IgD-negative memory B cell (primary cell): ENCODE results near the gene CA9. TPM values are rescaled to one million over a fixed set of nuclear protein-coding genes. Genes with fewer than 3 reads are reported as not detected.
A peak's percentile ranks its signal among the peaks of the same experiment; 100 is the strongest.

Source experiments
- H3K27ac Mint-ChIP-seq, 3 donors: one replicate each; pipeline ENCODE4 v1.8.0; 2020 to 2022; ENCODE audit warnings: mild to moderate bottlenecking in 3 of 3, mixed read lengths in 3 of 3, moderate library complexity in 1 of 3
- H3K27me3 Mint-ChIP-seq: one replicate; pipeline ENCODE4 v1.8.0; 2021; ENCODE audit warnings: mixed read lengths
- H3K36me3 Mint-ChIP-seq: one replicate; pipeline ENCODE4 v1.8.0; 2020; ENCODE audit warnings: mild to moderate bottlenecking, mixed read lengths
- H3K4me1 Mint-ChIP-seq, 3 donors: one replicate each; pipeline ENCODE4 v1.8.0; 2020 to 2022; ENCODE audit warnings: mixed read lengths in 3 of 3, mild to moderate bottlenecking in 1 of 3
- H3K4me3 Mint-ChIP-seq, 4 donors: one replicate each; pipeline ENCODE4 v1.8.0; 2020 to 2022; ENCODE audit warnings: mild to moderate bottlenecking in 4 of 4, mixed read lengths in 4 of 4, moderate library complexity in 3 of 4
- H3K9me3 Mint-ChIP-seq, 3 donors: one replicate each; pipeline ENCODE4 v1.8.0; 2020 to 2021; ENCODE audit warnings: mixed read lengths in 3 of 3, mild to moderate bottlenecking in 1 of 3
- polyA plus RNA-seq: library from polyadenylated mRNA; unstranded; fragments of 300-500 nt; fragmentation: Illumina TruSeq; gene quantifications from one replicate; pipeline ENCODE4 v1.2.3, GENCODE V29; 2021

The CA9 gene
- polyA plus RNA-seq, 1 donor from 2014 or later: not detected

DNA sequence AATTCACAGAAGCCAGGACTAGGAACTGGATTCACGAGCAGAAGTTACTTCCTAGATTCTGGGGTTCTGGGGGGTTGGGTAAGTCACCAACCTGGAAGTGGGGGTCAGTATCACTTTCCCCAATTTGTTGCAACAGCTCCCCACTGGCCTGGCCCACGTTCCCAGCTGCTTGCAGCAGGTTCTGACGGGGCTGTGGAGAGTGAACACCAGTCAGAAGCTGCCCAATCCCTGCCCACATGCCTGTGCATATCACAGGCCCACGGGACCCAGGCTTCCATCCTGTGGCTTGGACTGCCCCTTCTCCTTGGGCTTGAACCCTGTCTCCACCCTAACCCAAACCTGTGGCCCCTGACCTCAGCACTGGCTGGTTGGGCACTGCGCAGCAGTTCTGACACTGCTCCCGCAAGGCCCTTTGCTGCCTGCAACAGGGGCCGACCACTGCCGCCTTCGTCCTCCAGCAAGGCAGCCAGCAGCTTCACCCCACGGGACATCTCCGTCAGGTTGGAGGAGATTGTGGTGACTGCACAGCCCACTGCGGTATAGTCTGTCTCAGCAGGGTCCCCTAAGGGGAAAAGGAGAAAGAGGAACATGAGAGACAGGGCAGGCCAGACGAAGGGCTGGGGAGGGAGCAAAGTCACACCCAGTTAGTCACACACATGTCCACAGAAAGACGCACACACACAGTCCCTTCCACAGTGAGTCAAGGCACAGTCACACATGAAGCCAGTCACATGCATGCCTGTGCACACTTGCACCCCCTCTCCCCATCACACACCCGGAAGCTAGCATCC is 45.2 kb downstream of the CA9 start:
- Mint-ChIP-seq H3K4me3 (peak overlapping the region; percentile 24 to 71 (median 39)), H3K27me3 (no peaks in the 10 kb centered on the region), H3K27ac (peak overlapping the region; percentile 92 to 99 (median 93)), H3K4me1 (peaks cover 10 to 21% (median 16%) of the 10 kb centered on the region in 3 donors), H3K9me3 (no peaks in the 10 kb centered on the region), H3K36me3 (peaks cover 4% of the 10 kb centered on the region)

DNA sequence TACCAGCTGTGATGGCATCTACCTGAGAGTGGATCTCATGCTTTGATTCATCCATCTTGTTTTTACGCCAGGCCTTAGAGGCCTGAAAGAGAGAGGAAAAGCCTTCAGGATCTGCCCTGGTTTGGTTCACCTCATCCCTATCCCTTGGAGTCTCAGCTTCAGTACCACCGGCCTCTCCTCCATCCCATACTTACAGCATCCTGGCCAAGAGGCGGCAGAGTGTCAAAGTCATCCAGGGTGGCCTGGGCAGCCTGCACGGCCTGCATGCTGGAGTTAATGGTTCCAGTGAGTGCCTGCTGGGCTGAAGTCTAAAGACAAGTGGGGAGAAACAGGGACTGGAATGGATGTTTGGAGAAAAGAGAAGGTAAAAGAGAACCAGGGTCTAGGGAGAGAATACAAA is 45.8 kb downstream of the CA9 start:
- peaks cover 12 to 22% (median 16%) of the 10 kb centered on the region in 3 donors for H3K4me1 Mint-ChIP-seq
- peak overlapping the region; percentile 92 to 99 (median 93) for H3K27ac Mint-ChIP-seq
- H3K27me3 Mint-ChIP-seq: no peaks in the 10 kb centered on the region
- peak overlapping the region in 3 of 4 donors; percentile 30 to 64 (median 48) for H3K4me3 Mint-ChIP-seq
- peaks cover 4% of the 10 kb centered on the region for H3K36me3 Mint-ChIP-seq
- no peaks in the 10 kb centered on the region for H3K9me3 Mint-ChIP-seq

DNA sequence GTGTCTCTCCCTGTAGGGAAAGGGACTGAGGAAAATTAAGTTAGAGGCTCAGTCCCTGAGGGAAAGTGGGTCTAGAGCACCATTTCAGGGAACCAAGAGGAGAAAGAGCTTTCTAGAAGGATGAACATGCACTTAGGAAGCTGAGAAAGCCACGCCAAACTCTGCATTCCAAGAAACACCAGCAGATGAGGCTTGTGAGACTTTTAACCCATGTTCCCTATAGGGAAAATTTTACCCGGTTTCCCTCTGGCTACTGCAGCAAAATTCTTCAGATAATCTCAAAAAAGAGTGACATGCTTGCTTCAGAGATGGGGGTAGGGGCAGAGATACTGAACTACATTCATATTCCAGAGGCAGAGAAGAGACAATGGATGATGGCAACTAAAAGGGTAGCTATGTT is 49.7 kb downstream of the CA9 start:
- Mint-ChIP-seq H3K9me3 (no peaks in the 10 kb centered on the region), H3K27ac (no peak overlapping the region), H3K4me1 (peaks cover 18 to 26% (median 24%) of the 10 kb centered on the region in 3 donors), H3K27me3 (no peaks in the 10 kb centered on the region), H3K36me3 (no peaks in the 10 kb centered on the region), H3K4me3 (no peak overlapping the region)

DNA sequence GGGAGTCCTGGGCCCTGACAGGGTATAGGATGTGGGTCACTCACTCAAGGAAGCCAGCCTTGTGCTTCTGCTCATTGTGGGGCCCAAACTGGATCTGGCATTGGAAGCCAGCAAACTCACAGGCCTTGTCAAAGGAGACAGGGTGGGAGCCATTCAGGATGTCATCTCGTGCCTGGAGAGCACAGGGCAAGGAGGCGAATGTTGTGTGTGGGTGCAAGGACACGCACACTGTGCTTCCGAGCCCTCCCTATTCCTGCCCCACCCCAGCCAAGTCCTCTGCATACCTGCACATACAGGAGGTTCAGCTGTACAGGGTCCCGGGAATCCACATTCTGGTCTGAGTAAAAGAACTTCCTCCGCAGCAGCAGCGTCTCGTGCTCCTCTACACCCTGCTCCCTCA is 50.2 kb downstream of the CA9 start:
- no peaks in the 10 kb centered on the region for H3K9me3 Mint-ChIP-seq
- no peaks in the 10 kb centered on the region for H3K36me3 Mint-ChIP-seq
- no peaks in the 10 kb centered on the region for H3K27me3 Mint-ChIP-seq
- peaks cover 18 to 22% (median 21%) of the 10 kb centered on the region in 3 donors for H3K4me1 Mint-ChIP-seq
- H3K4me3 Mint-ChIP-seq: no peak overlapping the region
- no peak overlapping the region for H3K27ac Mint-ChIP-seq

DNA sequence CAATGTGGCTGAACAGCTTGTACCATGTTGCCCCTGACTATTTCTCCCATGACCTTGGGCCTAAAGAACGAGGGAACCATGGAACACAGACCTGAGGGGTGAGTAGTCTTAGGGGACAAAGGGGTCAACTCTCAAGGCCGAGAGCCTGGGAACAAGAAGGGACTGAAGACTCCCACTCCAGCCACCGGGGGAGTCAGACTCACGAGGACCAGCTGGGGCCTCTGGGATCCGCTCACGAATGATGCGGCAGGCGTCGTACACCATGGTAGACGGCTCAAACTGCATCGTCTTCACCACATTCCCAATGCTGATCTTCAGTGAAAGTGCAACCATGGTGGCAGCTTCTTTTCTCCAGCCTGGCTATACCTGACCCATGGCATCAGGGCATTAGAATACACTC is 51.6 kb downstream of the CA9 start:
- no peaks in the 10 kb centered on the region for H3K27me3 Mint-ChIP-seq
- peaks cover 10 to 15% (median 15%) of the 10 kb centered on the region in 3 donors for H3K4me1 Mint-ChIP-seq
- H3K27ac Mint-ChIP-seq: no peak overlapping the region
- no peak overlapping the region for H3K4me3 Mint-ChIP-seq
- no peaks in the 10 kb centered on the region for H3K36me3 Mint-ChIP-seq
- no peaks in the 10 kb centered on the region for H3K9me3 Mint-ChIP-seq

DNA sequence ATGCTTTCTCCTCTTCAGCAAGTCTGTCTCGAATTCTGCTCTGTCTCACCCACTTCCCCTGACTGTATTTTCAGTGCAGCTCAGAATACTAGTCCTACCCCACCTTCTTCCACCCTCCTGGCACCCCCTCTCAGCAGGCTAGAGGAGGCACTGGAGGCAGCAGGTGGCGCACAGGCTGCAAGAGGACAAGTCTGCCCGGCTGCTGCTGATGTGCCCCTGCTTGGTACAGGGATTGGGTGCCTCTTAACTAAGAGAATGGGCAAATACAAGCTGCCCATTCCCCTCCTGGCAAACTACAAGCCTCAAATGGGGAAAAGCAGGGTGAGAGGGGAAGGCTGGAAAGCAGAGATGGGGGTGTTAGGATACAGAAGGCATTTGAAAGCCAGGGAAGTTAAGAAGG is 53.2 kb downstream of the CA9 start:
- peak overlapping the region in 3 of 4 donors; percentile 17 to 93 (median 80) for H3K4me3 Mint-ChIP-seq
- no peaks in the 10 kb centered on the region for H3K36me3 Mint-ChIP-seq
- peak overlapping the region; percentile 15 to 78 (median 27) for H3K27ac Mint-ChIP-seq
- peaks cover 14 to 28% (median 25%) of the 10 kb centered on the region in 3 donors for H3K4me1 Mint-ChIP-seq
- no peaks in the 10 kb centered on the region for H3K27me3 Mint-ChIP-seq
- H3K9me3 Mint-ChIP-seq: no peaks in the 10 kb centered on the region

DNA sequence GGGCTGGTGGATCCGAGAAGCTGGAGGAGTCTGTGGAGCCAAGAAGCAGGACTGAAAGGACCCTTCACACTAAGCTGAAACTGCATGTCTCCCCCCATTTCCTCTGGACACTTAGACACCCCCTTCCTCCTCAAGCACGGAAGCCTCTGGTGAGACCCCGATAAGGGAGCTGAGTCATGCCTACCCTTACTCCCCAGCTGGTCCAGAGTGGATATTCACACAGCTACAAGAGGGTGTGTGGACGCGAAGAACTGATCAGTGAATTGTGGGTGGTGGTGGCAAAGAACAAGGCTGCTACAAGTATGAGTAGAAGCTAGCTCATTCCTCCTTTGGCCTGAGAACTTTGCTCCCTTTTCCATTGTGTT is 53.9 kb downstream of the CA9 start:
- Mint-ChIP-seq H3K4me1 (peaks cover 15 to 30% (median 30%) of the 10 kb centered on the region in 3 donors), H3K36me3 (no peaks in the 10 kb centered on the region), H3K4me3 (no peak overlapping the region), H3K27me3 (no peaks in the 10 kb centered on the region), H3K27ac (no peak overlapping the region), H3K9me3 (no peaks in the 10 kb centered on the region)

DNA sequence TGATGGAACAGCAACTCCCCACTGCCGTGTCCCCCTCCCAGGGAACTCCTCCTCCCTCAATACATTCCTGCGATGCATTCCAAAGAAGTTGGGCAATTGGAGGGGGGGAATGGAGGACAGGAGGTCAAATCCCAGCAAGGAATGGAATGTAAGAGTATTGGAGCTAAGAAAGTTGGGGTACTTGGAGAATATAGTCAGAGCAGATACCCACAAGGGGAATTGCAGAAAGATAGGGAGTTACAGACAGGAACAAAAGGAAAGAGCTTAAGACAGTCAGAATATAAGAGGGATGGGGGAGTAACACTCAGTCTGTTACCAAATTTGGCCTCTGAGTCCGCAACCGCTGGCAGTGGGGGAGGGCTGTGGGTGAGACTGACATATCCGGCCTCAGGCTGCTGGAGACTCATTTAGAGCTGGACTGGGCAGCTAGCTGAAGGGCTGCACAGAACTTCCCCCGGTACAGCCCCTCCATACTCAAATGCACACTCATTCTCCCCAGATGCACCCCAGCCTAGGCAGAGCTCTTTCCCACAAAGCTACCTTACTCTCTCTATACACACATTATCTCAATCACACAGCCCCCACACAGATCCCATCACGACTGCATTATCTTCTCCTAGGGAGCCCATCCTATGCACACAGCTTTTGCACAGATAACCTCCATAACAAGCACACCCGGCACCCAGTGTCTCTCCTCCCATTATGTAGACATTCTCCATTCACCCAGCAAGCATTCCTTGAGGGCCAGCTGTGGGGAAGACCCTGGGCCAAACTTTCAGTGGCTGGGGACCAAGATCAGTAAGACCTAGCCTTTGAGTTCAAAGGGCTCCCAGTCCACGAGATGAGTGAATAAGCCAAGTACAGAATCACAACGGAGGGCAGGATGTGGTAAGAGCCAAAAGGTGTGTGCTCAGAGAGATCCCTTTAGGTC is 54.6 kb downstream of the CA9 start:
- Mint-ChIP-seq H3K4me1 (peaks cover 20 to 34% (median 34%) of the 10 kb centered on the region in 3 donors), H3K4me3 (no peak overlapping the region), H3K9me3 (no peaks in the 10 kb centered on the region), H3K27ac (no peak overlapping the region), H3K36me3 (no peaks in the 10 kb centered on the region), H3K27me3 (no peaks in the 10 kb centered on the region)

DNA sequence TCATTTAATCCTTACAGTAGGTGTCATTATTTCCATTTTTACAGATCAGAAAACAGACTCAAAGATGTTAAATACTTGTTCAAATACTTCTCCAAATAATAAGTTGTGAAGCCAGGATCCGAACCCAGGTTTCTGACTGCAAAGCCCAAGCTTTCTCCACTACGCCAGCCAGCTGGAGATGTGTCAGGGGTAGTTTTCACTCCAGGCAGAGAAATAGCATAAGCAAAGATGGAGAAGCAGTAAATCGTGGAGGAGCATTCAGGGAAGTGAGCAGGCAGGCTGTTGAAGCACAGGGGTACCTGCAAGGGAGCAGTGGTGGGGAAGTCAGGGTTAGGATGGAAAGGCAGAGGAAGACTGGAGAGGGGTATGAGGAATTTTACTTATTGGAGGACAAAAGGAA is 55.4 kb downstream of the CA9 start:
- H3K27ac Mint-ChIP-seq: no peak overlapping the region
- no peaks in the 10 kb centered on the region for H3K27me3 Mint-ChIP-seq
- no peaks in the 10 kb centered on the region for H3K9me3 Mint-ChIP-seq
- H3K36me3 Mint-ChIP-seq: no peaks in the 10 kb centered on the region
- no peak overlapping the region for H3K4me3 Mint-ChIP-seq
- H3K4me1 Mint-ChIP-seq: peaks cover 26 to 38% (median 37%) of the 10 kb centered on the region in 3 donors

DNA sequence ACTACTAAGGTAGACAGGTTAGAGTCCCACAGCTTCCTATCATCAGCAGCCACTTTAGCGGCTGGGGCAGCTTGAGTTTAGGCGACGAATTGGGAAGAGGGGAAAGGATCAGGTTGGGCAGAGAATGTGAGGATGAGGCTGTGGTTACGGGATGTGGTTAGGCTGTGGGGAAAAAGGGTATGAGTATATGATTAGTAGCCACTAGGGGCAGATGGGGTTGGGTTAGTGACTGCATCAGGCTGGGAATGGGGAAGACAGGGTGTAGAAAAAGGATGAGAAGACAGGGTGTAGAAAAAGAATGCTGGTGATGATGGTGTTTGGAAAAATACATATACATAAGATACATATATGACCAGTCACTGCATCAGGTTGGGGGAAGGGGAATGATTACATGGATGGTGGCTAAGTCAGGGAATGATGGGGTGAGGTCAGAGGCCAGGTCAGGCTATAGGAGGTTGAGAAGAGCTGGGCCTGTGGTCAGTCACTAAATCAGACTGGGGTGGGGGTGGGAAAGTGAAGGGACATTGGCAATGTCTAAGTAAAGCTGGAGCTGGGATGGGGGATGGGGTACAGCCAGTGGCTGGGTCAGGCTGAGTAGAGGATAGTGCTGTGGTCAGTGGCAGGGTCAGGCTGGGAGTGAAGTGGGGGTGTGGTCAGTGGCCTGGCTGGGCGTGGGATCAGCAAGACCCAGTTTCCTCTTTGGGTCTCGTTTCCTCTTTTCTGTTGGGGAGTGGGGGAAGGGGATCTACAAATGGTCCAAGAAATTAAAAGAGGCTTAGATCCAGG is 56.2 kb downstream of the CA9 start:
- H3K9me3 Mint-ChIP-seq: no peaks in the 10 kb centered on the region
- H3K27me3 Mint-ChIP-seq: no peaks in the 10 kb centered on the region
- peak overlapping the region in 1 of 4 donors; percentile 92 for H3K4me3 Mint-ChIP-seq
- H3K4me1 Mint-ChIP-seq: peaks cover 27 to 37% (median 32%) of the 10 kb centered on the region in 3 donors
- no peak overlapping the region for H3K27ac Mint-ChIP-seq
- H3K36me3 Mint-ChIP-seq: no peaks in the 10 kb centered on the region

DNA sequence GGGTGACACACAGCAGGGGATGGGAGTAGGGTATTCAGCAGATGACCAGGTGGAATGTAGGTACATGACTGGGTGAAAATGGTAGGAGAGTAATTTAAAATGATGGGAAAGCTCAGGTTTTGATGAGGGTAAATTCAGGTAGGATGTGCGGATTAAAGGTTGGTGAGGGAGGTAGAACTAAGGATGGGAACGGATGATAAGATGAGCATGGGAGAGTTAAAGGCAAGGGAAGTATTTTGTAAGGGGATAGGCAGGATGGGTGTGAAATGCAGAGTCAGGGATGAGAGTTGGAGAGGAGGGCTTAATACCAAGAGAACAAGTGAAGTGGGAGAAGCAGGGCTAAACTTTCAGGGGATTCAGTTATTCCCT is 56.7 kb downstream of the CA9 start:
- peak overlapping the region in 1 of 4 donors; percentile 92 for H3K4me3 Mint-ChIP-seq
- H3K4me1 Mint-ChIP-seq: peaks cover 28 to 37% (median 30%) of the 10 kb centered on the region in 3 donors
- H3K36me3 Mint-ChIP-seq: peaks cover 2% of the 10 kb centered on the region
- no peaks in the 10 kb centered on the region for H3K27me3 Mint-ChIP-seq
- peak overlapping the region in 1 of 3 donors; percentile 47 for H3K27ac Mint-ChIP-seq
- H3K9me3 Mint-ChIP-seq: no peaks in the 10 kb centered on the region

Other genes with a start within 250 kb of the CA9 start
- not detected for gene RUSC2, start 183.8 kb upstream of the CA9 start, polyA plus RNA-seq
- gene TESK1, start 68.7 kb upstream of the CA9 start, polyA plus RNA-seq: 10.3 TPM
- gene CD72, start 55.5 kb upstream of the CA9 start, polyA plus RNA-seq: 51.9 TPM
- gene SIT1, start 23.0 kb upstream of the CA9 start, polyA plus RNA-seq: 188 TPM
- 30.5 TPM for gene RMRP, start 15.9 kb upstream of the CA9 start, polyA plus RNA-seq
- gene CCDC107, start 15.6 kb upstream of the CA9 start, polyA plus RNA-seq: 77.4 TPM
- 0.64 TPM for gene ARHGEF39, start 8.7 kb upstream of the CA9 start, polyA plus RNA-seq
- gene TPM2, start 16.0 kb downstream of the CA9 start, polyA plus RNA-seq: not detected
- 106 TPM for gene TLN1, start 58.3 kb downstream of the CA9 start, polyA plus RNA-seq
- 29.3 TPM for gene CREB3, start 58.7 kb downstream of the CA9 start, polyA plus RNA-seq
- 34.6 TPM for gene GBA2, start 75.3 kb downstream of the CA9 start, polyA plus RNA-seq
- gene RGP1, start 75.4 kb downstream of the CA9 start, polyA plus RNA-seq: 7.2 TPM
- gene MSMP, start 80.3 kb downstream of the CA9 start, polyA plus RNA-seq: 3.8 TPM
- gene NPR2, start 117.7 kb downstream of the CA9 start, polyA plus RNA-seq: 1.9 TPM
- gene SPAG8, start 138.3 kb downstream of the CA9 start, polyA plus RNA-seq: 1.1 TPM
- 89.2 TPM for gene HINT2, start 141.1 kb downstream of the CA9 start, polyA plus RNA-seq
- gene FAM221B, start 154.8 kb downstream of the CA9 start, polyA plus RNA-seq: not detected
- 1.3 TPM for gene TMEM8B, start 155.3 kb downstream of the CA9 start, polyA plus RNA-seq
- not detected for gene OR13J1, start 196.5 kb downstream of the CA9 start, polyA plus RNA-seq
- not detected for gene HRCT1, start 232.3 kb downstream of the CA9 start, polyA plus RNA-seq
- gene SPAAR, start 235.6 kb downstream of the CA9 start, polyA plus RNA-seq: not detected